Stimulated activated CD4-positive, alpha-beta T cell treated with anti-CD3 and anti-CD28 coated beads, Interleukin-15, amount 100 ng/mL, for 1 hour (primary cell): Measurements from ENCODE around the gene CRLF2.
"Not testable (repeated sequence)": the region's sequence is repeated elsewhere in the genome, so short reads cannot be mapped to it uniquely, and the experiment has no call there.

ENCODE experiments used
- DNase-seq, 2 donors: peaks; one replicate each; pipeline ENCODE4 v3.0.0-alpha.2; 2020; ENCODE audit warnings: low read depth in 1 of 2, low spot score in 1 of 2

Gene CRLF2

DNA sequence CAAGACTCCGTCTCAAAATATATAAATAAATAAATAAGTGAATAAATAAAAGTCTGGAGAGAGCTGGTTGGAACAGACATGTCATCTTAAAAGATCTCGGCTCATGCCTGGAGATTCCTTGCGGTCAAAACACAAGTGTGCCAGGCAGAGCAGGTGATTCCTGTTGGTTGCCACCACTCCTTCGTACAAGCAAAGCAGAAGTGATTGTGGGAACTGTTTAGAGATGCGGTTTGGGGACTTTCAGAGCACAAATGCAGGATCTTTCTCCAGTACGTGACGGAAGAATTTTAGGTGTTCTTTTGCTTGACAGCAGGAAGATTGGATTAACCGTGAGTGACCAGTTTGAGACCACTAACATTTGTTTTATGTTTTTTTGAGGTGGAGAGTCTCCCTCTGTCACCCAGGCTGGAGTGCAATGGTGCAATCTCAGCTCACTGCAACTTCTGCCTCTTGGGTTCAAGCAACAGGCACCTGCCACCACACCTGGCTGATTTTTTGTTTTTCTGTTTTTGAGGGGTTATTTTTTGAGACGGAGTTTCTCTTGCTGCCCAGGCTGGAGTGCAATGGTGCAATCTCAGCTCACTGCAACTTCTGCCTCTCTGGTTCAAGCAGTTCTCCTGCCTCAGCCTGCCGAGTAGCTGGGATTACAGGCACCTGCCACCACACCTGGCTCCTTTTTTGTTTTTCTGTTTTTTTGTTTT, 2.8 kb upstream of the CRLF2 start:
- no peak for DNase-seq

DNA sequence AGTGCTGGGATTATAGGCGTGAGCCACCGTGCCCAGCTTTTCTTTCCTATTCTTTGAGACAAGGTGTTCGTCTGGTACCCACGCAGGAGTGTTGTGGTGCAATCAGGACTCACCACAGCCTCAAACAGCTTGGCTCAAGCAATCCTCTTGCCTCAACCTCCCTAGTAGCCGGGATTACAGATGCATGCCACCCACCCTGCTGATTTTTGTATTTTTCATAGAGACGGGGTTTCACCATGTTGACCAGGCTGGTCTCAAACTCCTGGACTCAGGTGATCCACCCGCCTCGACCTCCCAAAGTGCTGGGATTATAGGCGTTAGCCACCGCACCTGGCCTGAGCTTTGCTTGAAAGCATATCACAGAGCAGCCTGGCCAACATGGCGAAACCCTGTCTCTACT, 1.5 kb upstream of the CRLF2 start:
- DNase-seq: no peak

GRCh38 chrX:1210844-1211243, 1.6 kb downstream of the CRLF2 start:
- no peak for DNase-seq

GRCh38 chrX:1207496-1208025, 4.9 kb downstream of the CRLF2 start:
- no peak for DNase-seq

DNA sequence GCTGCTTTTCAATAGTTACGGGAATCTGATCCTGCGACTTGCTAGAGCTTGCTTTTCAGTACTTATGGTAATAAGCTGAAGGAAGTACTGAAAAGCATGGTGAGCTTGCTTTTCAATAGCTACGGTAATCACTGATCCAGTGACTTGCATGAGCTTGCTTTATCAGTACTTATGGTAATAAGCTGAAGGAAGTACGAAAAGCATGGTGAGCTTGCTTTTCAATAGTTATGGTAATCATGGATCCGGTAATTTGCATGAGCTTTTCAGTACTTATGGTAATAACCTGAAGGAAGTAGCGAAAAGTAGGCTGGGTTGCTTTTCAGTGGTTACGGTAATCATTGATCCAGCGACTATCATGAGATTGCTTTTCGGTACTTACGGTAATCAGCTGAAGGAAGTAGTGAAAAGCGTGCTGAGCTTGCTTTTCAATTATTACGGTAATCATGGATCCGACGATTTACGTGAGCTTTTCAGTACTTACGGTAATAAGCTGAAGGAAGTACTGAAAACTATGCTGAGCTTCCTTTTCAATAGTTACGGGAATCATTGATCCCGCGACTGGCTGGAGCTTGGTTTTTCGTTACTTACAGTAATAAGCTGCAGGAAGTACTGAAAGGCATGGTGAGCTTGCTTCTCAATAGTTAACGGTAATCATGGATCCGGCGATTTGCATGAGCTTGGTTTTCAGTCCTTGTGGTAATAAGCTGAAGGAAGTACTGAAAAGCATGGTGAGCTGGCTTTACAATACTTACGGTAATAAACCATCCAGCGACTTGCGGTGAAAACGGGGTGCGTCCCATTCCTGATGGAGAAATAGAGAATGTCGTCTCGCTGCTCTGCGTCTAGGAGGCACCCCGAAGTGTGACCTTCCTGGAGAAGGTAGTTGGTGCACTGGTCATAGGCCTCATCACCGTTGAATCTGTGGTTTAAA, 6.5 kb downstream of the CRLF2 start:
- no peak for DNase-seq

DNA sequence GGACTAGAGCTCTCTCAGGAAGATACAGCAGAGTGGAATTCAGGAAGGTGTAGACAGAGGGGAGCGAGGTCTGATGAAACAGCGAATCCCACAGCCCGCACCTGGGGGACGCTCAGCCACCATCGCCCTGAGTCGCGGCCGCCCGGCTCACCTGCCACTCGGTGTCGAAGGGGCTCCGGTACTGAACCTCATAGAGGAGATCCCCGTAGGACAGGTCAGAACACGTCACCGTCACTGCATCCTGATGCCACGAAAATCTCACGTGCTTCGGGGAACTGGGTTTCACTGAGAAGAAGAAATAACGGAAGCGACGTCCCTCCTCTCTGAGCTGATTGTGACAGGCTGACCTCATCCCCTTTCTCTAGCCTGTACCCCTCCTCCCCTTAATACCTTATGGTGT, 10.2 kb downstream of the CRLF2 start:
- no peak for DNase-seq

- DNase-seq: no peak
Observed at GRCh38 chrX:1196436-1196835, 16.0 kb downstream of the CRLF2 start.

DNA sequence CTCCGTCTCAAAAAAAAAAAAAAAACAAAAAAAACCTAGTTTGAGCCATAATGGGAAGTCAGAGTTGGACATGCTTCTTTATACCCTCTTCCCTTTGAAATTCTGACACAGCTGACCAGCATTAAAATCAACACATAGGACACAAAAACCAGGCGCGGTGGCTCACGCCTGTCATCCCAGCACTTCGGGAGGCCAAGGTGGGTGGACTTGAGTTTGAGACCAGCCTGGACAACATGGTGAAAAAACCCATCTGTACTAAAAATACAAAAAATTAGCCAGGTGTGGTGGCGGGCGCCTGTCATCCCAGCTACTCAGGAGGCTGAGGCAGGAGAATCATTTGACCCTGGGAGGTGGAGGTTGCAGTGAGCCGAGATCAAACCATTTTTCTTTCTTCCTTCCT, 20.3 kb downstream of the CRLF2 start:
- not testable (repeated sequence) for DNase-seq

DNA sequence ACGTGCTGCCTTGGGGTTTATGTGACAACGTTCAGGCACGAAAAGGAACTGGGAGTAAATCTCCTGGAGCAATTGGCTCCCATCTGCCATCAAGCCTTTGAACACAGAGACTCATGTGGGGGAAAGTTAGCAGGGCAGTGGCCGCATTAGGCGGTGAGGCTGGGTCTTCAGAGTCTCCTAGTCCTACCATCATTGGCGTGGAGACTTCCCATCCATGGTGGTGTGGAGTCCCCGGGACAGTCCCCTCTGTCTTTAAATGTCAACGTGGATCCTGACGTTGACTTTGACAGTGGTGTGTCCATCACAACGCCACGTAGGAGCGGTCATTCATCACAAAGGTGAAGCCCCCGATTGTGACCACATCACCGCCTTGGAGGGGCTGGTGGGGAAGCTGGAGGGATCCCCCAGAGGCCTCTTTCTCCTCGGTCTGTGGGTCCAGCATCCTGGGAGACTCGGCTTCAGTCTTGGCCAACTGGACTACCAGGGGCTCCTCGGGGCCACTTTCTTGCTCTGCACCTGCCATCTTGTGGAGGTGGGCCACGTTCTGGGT, 21.8 kb downstream of the CRLF2 start:
- no peak for DNase-seq

GRCh38 chrX:1185561-1185960, 26.9 kb downstream of the CRLF2 start:
- no peak for DNase-seq

- DNase-seq: no peak
Observed at GRCh38 chrX:1182211-1182610, 30.2 kb downstream of the CRLF2 start.

- DNase-seq: not testable (repeated sequence)
Observed at GRCh38 chrX:1181661-1182060, 30.8 kb downstream of the CRLF2 start.

DNA sequence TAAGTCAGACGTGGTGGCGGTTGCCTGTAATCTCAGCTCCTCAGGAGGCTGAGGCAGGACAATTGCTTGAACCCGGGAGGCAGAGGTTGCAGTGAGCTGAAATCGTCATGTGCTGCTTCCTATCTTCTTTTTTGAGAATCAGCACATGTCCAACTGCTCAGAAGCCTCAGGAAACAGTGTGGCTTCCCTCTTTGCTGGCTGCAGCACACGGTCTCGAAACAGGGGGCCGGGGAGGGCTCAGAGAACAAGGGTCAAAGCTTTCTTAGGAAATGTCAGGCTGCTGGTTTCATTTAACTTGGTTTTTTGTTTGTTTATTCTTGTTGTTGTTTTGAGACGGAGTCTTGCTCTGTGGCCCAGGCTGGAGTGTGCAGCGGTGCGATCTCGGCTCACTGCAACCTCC, 31.3 kb downstream of the CRLF2 start:
- DNase-seq: no peak

DNA sequence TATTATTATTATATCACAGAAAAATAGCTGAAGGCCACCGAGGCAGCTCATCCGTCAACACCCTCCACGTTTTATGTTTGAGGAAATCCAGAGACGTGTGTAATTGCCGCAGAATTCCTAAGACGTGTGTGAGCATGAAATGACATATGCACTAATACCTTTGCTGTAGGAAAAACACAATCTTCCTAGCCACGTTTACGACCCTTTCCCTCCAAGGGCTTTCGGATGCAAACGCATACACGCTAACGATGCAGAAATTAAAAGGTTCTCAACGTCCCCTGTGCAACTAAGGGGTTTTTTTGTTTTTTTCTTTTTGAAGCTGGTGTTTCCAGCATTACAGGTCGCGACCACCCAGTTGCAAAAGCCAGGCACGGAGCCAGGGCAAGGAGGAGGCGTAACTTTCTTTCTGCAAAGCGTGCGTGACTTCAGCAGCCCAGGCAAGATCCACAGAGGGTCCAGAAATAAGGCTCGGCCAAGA, 33.8 kb downstream of the CRLF2 start:
- no peak for DNase-seq

DNA sequence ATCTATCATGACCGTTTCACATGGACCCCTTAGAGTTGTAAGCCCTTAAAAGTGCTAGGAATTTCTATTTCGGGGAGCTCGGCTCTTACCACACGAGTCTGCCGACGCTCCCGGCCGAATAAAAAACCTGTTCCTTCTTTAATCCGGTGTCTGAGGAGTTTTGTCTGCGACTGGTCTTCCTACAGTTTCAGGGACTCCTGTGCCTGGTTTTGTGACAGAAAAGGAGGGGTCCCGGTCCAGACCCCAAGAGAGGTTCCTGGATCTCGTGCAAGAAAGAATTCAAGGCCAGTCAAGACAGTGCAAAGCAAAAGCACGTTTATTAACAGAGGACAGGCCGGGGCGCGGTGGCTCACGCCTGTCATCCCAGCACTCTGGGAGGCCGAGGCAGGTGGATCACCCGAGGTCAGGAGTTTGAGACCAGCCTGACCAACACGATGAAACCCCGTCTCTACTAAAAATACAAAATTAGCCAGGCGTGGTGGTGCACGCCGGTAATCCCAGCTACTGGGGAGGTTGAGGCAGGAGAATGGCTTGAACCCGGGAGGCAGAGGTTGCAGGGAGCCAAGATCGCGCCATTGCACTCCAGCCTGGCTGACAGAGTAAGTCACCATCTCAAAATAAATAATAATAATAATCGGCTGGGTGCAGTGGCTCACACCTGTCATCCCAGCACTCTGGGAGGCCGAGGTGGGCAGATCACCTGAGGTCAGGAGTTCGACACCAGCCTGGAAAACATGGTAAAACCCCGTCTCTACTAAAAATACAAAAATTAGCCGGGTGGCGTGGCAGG, 35.7 kb downstream of the CRLF2 start:
- not testable (repeated sequence) for DNase-seq

DNA sequence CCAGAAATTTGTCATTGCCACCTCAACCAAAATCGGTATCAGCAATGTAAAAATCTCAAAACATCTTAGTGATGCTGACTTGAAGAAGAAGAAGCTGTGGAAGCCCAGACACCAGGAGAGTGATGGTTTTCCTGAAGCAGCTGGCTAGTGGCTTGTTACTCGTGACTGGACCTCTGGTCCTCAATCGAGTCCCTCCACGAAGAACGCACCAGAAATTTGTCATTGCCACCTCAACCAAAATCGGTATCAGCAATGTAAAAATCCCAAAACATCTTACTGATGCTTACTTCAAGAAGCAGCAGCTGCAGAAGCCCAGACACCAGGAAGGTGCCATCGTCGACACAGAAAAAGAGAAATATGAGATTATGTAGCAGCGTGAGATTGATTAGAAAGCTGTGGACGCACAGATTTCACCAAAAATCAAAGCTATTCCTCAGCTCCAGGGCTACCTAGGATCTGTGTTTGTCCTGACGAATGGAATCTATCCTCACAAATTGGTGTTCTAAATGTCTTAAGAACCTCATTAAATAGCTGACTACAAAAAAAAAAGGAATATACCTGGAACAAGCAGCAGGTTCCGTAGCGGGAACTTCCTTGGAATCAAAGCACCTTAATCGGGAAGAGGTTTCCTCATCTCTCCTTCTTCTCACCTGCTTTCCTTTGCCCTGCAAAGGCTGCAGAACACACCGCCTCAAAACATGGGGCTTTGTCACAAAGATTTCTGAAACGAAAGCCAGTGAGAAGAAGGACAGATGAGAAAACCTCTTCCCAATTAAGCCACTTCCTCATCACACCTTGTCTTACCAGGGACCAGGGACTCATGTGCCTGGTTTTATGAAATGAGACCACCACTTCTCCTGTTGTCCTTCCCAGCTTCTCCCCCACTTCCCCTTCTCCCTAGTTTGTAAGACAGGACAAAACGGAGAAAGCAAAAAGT, 37.6 kb downstream of the CRLF2 start:
- not testable (repeated sequence) for DNase-seq

- not testable (repeated sequence) for DNase-seq
Observed at GRCh38 chrX:1173435-1173834, 39.0 kb downstream of the CRLF2 start.

- no peak for DNase-seq
Observed at GRCh38 chrX:1172496-1172895, 40.0 kb downstream of the CRLF2 start.

DNA sequence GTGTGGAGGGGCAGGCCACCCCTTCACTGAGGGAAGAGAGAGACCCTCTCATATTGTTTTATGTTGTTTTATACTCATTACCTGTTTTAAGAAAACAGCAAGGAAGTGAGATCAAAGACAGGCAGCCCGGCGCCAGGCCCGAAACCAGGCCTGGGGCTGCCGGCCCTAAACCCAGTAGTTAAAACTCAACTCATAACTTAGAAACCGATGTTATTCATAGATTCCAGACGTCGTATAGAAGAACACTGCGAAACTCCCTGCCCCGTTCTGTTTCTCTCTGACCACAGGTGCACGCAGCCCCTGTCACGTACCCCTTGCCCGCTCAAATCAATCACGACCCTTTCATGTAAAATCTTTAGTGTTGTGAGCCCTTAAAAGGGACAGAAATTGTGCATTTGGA, 40.5 kb downstream of the CRLF2 start:
- not testable (repeated sequence) for DNase-seq

DNA sequence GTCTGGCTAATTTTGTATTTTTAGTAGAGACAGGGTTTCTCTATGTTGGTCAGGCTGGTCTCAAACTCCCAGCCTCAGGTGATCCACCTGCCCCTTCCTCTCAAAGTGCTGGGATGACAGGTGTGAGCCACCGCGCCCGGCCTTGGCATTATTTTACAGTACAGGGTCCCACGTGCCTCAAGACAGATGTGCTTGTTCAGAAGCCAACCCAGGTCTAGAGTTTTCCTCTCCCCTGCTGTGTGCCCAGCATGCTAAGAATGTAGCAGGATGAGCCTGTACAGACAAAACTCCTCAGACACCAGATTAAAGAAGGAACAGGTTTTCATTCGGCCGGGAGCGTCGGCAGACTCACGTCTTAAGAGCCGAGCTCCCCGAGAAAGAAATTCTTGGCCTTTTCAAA, 42.2 kb downstream of the CRLF2 start:
- no peak for DNase-seq
